ENCODE results near the gene FBXO47.
A peak's percentile ranks its signal among the peaks of the same experiment; 100 is the strongest.

FBXO47 gene

GRCh38 chr17:38903404-38903803 is 63.8 kb downstream of the FBXO47 start:
- no peak overlapping the region for H3K4me3 ChIP-seq (IDR thresholded peaks at IDR 0.05; ENCODE audit: insufficient read depth, low read depth, low read length)
- H3K79me2 ChIP-seq (ENCODE audit: insufficient read depth, low read depth): no peaks in the 10 kb centered on the region
- no peak overlapping the region for H3K9ac ChIP-seq
- no peak overlapping the region for H3K4me2 ChIP-seq
- H3K4me1 ChIP-seq (ENCODE audit: low read depth, poor library complexity, severe bottlenecking): peaks cover 15% of the 10 kb centered on the region
- no peak overlapping the region for H2AFZ ChIP-seq (ENCODE audit: low read depth)
- H3K36me3 ChIP-seq (ENCODE audit: insufficient read depth): no peaks in the 10 kb centered on the region
- no peaks in the 10 kb centered on the region for H3K27me3 ChIP-seq (ENCODE audit: insufficient read depth, low read depth)
- H3K27ac ChIP-seq: no peak overlapping the region
- no peaks in the 10 kb centered on the region for H4K20me1 ChIP-seq (ENCODE audit: insufficient read depth)
- no peak for TF ChIP-seq CTCF (conservative IDR thresholded peaks at IDR 0.05; ENCODE audit: low read depth, low read length)

GRCh38 chr17:38900978-38901656 is 66.1 kb downstream of the FBXO47 start:
- H4K20me1 ChIP-seq (ENCODE audit: insufficient read depth): no peaks in the 10 kb centered on the region
- H3K36me3 ChIP-seq (ENCODE audit: insufficient read depth): no peaks in the 10 kb centered on the region
- H3K79me2 ChIP-seq (ENCODE audit: insufficient read depth, low read depth): no peaks in the 10 kb centered on the region
- H3K4me2 ChIP-seq: no peak overlapping the region
- no peak overlapping the region for H3K9ac ChIP-seq
- H3K4me3 ChIP-seq (IDR thresholded peaks at IDR 0.05; ENCODE audit: insufficient read depth, low read depth, low read length): no peak overlapping the region
- H3K27me3 ChIP-seq (ENCODE audit: insufficient read depth, low read depth): no peaks in the 10 kb centered on the region
- TF ChIP-seq CTCF (conservative IDR thresholded peaks at IDR 0.05; ENCODE audit: low read depth, low read length): no peak
- H3K4me1 ChIP-seq (ENCODE audit: low read depth, poor library complexity, severe bottlenecking): peaks cover 36% of the 10 kb centered on the region
- H2AFZ ChIP-seq (ENCODE audit: low read depth): no peak overlapping the region
- no peak overlapping the region for H3K27ac ChIP-seq

- Histone ChIP-seq H3K36me3 (ENCODE audit: insufficient read depth) (no peaks in the 10 kb centered on the region), H3K4me3 (IDR thresholded peaks at IDR 0.05; ENCODE audit: insufficient read depth, low read depth, low read length) (no peak overlapping the region)
These were observed 67.8 kb downstream of the FBXO47 start for GRCh38 chr17:38899421-38899820.

DNA sequence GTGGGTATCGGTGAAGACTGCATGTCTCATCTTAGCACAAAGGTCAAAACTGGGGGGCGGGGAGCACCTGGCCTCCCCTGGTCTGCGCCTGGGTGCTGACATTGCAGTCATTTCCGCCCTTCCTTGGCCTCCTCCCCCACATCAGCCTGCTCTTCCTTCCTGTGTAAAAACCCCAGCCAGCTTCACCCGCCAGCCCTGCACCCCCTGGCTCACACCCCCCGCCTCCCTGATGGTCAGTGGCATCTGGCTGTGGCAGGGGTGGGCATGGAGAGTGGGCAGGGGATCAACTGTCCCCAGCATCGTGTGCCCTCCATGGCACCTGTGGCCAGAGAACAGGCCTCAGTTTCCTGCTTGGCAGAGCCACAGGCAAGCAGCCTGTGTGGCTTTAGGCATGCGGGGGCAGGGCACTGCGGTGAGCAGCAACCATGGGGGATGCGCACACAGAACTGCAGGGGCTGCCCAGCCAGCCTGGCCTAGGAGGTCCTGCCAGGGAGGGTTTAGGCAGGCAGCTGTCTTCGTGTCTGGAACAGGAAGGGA is 68.3 kb downstream of the FBXO47 start:
- Histone ChIP-seq H2AFZ (ENCODE audit: low read depth) (peak overlapping the region; percentile 45; the same call in 1 of the 2 replicates), H3K27ac (peak overlapping the region; percentile 79), H4K20me1 (ENCODE audit: insufficient read depth) (no peaks in the 10 kb centered on the region), H3K4me1 (ENCODE audit: low read depth, poor library complexity, severe bottlenecking) (peaks cover 36% of the 10 kb centered on the region), H3K79me2 (ENCODE audit: insufficient read depth, low read depth) (no peaks in the 10 kb centered on the region), H3K27me3 (ENCODE audit: insufficient read depth, low read depth) (no peaks in the 10 kb centered on the region), H3K9ac (peak overlapping the region; percentile 53; the same call in 1 of the 2 replicates), H3K36me3 (ENCODE audit: insufficient read depth) (no peaks in the 10 kb centered on the region), H3K4me2 (peak overlapping the region; percentile 75), H3K4me3 (IDR thresholded peaks at IDR 0.05; ENCODE audit: insufficient read depth, low read depth, low read length) (no peak overlapping the region)
- no peak for TF ChIP-seq CTCF (conservative IDR thresholded peaks at IDR 0.05; ENCODE audit: low read depth, low read length)

More at GRCh38 chr17:38899421-38899820, 67.8 kb downstream of the FBXO47 start:
- Histone ChIP-seq H3K4me2 (peak overlapping the region; percentile 75), H3K4me1 (ENCODE audit: low read depth, poor library complexity, severe bottlenecking) (peaks cover 36% of the 10 kb centered on the region), H3K79me2 (ENCODE audit: insufficient read depth, low read depth) (no peaks in the 10 kb centered on the region), H2AFZ (ENCODE audit: low read depth) (peak overlapping the region; percentile 45; the same call in 1 of the 2 replicates), H3K9ac (peak overlapping the region; percentile 53; the same call in 1 of the 2 replicates), H3K27me3 (ENCODE audit: insufficient read depth, low read depth) (no peaks in the 10 kb centered on the region), H3K27ac (peak overlapping the region; percentile 79), H4K20me1 (ENCODE audit: insufficient read depth) (no peaks in the 10 kb centered on the region)
- TF ChIP-seq CTCF (conservative IDR thresholded peaks at IDR 0.05; ENCODE audit: low read depth, low read length): no peak
